Measurements from ENCODE around the gene WAPL.

WAPL gene

DNA sequence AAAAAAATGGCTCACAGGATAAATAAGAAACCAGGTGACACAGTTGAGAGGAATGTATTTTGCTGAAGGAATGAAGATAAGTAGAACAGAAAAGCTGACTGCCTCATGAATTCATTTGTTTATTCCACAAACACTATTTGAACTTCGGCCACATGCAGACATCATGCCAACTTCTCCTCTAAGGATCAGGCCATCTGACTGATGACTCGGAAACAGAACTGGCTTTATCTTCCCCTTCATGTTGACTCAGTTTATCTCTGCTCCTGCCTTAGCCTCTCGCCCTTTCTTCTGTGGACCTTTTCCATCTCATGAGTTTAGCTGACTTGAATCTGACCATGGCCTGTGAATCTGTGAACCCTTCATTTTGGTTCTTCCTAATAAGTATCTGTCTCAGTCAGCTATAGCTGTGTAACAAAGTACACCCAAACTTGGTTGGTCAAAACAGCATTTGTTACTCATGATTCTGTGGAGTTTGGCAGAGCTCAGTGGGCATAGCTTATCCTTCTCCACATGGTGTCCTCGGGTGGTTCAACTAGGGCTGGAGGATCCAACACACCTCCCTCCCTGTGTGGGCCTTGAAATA lies 111.0 kb downstream of the WAPL start:
- FAIRE-seq: no peak
- no peak for DNase-seq (ENCODE audit: insufficient read length, low spot score)
- TF ChIP-seq, protein P1, sequence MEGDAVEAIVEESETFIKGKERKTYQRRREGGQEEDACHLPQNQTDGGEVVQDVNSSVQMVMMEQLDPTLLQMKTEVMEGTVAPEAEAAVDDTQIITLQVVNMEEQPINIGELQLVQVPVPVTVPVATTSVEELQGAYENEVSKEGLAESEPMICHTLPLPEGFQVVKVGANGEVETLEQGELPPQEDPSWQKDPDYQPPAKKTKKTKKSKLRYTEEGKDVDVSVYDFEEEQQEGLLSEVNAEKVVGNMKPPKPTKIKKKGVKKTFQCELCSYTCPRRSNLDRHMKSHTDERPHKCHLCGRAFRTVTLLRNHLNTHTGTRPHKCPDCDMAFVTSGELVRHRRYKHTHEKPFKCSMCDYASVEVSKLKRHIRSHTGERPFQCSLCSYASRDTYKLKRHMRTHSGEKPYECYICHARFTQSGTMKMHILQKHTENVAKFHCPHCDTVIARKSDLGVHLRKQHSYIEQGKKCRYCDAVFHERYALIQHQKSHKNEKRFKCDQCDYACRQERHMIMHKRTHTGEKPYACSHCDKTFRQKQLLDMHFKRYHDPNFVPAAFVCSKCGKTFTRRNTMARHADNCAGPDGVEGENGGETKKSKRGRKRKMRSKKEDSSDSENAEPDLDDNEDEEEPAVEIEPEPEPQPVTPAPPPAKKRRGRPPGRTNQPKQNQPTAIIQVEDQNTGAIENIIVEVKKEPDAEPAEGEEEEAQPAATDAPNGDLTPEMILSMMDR (IDR thresholded peaks at IDR 0.05; ENCODE audit: insufficient read depth, missing control alignments): no peak

DNA sequence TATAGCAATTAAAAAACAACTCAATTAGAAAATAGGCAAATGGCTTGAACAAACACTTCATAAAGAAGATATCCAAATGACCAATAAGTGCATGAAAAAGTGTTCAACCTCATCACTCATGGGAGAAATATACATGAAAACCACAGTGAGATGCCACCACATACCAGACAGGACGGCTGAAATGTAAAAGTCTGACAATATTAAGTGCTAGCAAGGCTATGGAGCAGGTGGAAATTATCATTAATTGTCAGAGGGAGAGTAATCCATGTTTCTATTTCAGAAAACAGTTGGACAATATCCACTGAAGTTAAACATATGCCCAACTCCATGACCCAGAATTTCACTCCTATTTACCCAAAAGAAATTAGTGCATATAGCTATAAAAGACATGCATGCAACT lies 112.4 kb downstream of the WAPL start:
- TF ChIP-seq, protein P1 (IDR thresholded peaks at IDR 0.05; ENCODE audit: insufficient read depth, missing control alignments): no peak
- DNase-seq (ENCODE audit: insufficient read length, low spot score) (no peak), FAIRE-seq (no peak)

DNA sequence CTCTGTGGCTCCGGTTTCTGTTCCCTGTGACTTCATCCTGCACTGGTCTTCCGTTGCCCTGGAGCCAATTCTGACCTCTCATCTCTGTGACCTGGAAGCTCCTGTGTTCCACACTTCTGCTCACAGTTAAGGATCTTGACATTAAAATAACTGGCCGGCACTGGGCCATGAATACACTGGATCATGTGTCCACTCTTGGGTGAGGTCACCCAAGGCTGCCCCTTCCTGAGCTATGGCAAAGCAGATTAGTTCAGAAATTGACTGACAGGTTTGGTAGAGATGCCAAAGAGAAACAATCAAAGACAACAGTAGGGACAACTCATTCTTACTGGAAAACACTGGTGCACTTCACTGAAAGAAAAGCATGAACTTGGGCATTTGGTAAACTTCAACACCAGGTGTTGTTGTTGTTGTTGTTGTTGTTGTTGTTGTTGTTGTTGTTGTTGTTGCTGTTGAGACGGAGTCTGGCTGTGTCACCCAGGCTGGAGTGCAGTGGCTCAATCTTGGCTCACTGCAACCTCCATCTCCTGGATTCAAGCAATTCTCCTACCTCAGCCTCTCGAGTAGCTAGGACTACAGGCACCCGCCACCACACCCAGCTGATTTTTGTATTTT lies 118.3 kb downstream of the WAPL start:
- FAIRE-seq: no peak
- DNase-seq (ENCODE audit: insufficient read length, low spot score): no peak
- TF ChIP-seq, protein P1 (IDR thresholded peaks at IDR 0.05; ENCODE audit: insufficient read depth, missing control alignments): no peak

DNA sequence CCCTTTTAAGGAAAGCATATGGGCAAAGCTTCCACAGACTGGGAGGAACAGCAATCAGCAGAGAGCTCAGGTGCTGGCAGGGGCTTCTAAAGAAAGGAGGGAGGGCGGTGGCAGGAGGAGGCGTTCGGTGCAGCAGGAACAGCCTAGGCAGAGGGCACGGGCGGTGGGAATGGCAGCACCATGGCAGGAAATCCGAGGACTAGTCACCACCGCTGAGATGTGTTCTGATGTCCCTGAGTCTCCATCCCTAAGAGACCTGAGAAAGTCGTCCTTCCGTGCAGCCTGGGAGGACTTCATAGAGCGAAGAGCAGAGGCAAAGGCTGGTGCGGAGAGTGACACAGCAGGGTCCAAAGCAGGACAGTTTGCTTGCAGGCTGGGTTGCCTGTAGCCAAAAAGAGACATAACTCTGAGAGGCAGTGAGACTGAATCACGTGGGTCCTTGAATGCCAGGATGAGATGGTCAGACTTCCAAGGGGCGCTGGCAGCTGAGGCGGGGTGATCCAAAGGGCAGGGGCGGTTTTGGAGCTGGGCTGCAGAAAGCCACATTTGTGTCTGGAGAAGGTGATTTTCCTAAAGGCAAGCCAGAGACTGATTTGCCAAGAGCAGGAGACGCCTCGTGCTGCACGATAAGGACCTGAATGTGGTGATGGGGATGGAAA lies 119.2 kb downstream of the WAPL start:
- TF ChIP-seq, protein P1 (IDR thresholded peaks at IDR 0.05; ENCODE audit: insufficient read depth, missing control alignments): no peak
- DNase-seq (ENCODE audit: insufficient read length, low spot score): no peak
- FAIRE-seq: no peak

DNA sequence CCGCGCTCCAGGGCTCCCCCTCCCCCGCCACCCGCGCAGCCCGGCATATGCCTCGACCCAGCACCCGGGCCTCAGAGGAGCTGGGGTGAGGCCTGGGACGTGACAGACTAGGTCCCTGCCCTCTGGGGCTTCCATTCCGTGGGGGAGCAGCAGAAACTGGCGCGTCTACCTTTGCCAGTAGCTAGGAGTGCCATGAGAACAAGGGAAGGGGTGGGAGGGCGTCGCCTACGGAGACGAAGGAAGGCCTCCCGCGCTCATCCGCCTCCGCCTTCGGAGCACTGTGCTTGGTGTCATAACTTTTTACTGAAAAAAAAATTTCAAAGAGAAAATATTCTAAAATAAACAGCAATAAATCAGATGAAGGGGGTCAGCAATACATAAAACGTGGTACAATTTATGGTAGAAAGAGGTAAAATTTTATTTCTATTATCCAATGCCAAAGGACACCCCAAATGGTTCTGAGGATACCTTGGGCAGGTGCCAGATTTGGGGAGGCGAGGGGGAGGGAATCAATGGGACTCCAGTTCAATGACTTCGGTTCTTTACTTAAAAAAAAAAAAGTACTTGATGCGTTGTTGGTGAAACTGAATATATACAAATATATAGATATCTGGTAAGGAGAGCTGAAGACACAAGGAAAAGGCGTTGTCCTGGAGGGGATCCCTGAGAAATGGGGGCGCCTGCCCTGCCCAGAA lies 119.9 kb downstream of the WAPL start:
- DNase-seq (ENCODE audit: insufficient read length, low spot score) (no peak), FAIRE-seq (no peak)
- TF ChIP-seq, protein P1 (IDR thresholded peaks at IDR 0.05; ENCODE audit: insufficient read depth, missing control alignments): no peak

DNA sequence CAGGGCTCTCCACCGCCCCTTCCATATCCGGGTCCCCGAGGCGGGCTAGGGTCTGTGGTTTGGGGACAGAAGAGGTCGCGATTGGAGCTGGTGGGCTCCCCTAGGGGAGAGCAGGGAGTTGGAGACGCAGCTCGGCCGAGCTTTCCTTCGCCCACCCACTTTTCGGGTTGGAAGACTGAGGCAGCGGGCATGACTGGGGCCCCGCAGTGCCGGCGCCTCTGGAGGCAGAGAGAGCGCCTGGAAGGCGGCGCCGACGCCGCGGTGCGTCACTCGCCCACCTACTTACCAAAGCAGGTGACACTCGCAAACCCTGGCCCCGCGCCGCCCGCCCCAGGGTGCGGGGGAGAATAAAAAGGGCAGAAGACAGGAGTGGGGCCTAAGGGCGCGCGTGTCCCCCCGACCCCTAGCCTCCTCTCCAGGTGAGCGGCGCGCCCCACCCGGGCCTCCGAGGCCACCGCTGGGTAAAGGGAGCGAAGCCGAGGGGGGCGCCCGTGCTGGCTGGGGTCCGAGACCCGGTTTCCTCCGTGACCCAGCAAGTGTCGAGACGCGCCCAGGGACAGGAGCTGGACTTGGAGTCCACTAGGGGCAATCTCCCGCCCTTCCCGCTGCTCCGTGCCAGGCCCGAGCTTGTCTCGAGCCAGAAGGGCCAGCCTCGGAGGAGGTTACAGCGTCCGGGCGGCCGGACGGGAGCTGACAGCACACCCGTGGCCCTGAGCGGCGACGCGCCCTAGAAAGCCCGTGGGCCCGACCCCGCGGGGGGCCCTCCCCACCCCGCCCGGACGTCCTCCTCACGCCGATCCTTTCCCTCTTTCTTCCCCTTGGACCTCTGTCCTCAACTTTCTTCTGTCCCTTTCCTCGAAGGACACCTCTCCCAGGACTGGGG lies 120.6 kb downstream of the WAPL start:
- TF ChIP-seq, protein P1 (IDR thresholded peaks at IDR 0.05; ENCODE audit: insufficient read depth, missing control alignments): no peak
- DNase-seq (ENCODE audit: insufficient read length, low spot score): no peak
- no peak for FAIRE-seq

All from D721Med (cell line).